OCI-LY7 (cell line): Measurements from ENCODE around the gene ROR2. TPM values are rescaled to one million over a fixed set of nuclear protein-coding genes. Genes with fewer than 3 reads are reported as not detected.

Experiments used
- BruUV-seq: library from RNA; stranded (reverse); fragments of 400-500 nt; replicated peaks from 2 replicates; lab custom pipeline; 2021; lab: Mats Ljungman, UMichigan
- CTCF ChIA-PET: fragments of 300-600 bp; sonication (Branson Sonifier 250); formaldehyde crosslinking; loops from one replicate; lab custom pipeline; 2022; ENCODE audit warnings: antibody characterized with exemption; ENCODE audit not compliant: unreplicated experiment; lab: Charles Lee
- POLR2A ChIA-PET: fragments of 300-600 bp; sonication (Branson Sonifier 250); formaldehyde crosslinking; loops from one replicate; lab custom pipeline; 2022; ENCODE audit warnings: antibody characterized with exemption; lab: Charles Lee
- DNase-seq: peaks from one replicate; pipeline ENCODE4 v3.0.0-alpha.2; 2015; ENCODE audit warnings: low spot score
- H2AFZ ChIP-seq: fragments of 200-600 bp; sonication (generic), shearing (Covaris generic); 2 replicates; pipeline ENCODE4 v1.6.1; 2014; ENCODE audit warnings: mild to moderate bottlenecking, antibody characterized with exemption, low read length, moderate library complexity
- H3K27ac ChIP-seq: fragments of 200-600 bp; sonication (generic); 2 replicates; pipeline ENCODE4 v1.5.1; 2014; ENCODE audit warnings: mixed run types, low read depth, mild to moderate bottlenecking, moderate library complexity, low read length, inconsistent platforms; ENCODE audit not compliant: poor library complexity, severe bottlenecking
- H3K36me3 ChIP-seq: fragments of 200-600 bp; sonication (generic); 2 replicates; pipeline ENCODE4 v1.6.1; 2014; ENCODE audit warnings: mild to moderate bottlenecking, antibody characterized with exemption, low read length, moderate library complexity, mixed read lengths; ENCODE audit not compliant: insufficient read depth
- H3K4me1 ChIP-seq: fragments of 200-600 bp; sonication (generic); 2 replicates; pipeline ENCODE4 v1.5.1; 2014; ENCODE audit warnings: mild to moderate bottlenecking, low read length; ENCODE audit not compliant: insufficient read depth, poor library complexity, severe bottlenecking
- H3K4me2 ChIP-seq: fragments of 200-600 bp; sonication (generic); 2 replicates; pipeline ENCODE4 v1.6.1; 2014; ENCODE audit warnings: mild to moderate bottlenecking, low read length
- H3K4me3 ChIP-seq: fragments of 200-600 bp; sonication (generic); 2 replicates; pipeline ENCODE4 v1.5.1; 2014; ENCODE audit warnings: mild to moderate bottlenecking, low read depth, low read length; ENCODE audit not compliant: poor library complexity, severe bottlenecking
- H3K79me2 ChIP-seq: fragments of 200-600 bp; sonication (generic); 2 replicates; pipeline ENCODE4 v1.6.1; 2016; ENCODE audit warnings: low read depth, mild to moderate bottlenecking, low read length, moderate library complexity, mixed read lengths; ENCODE audit not compliant: insufficient read depth
- H3K9me2 ChIP-seq: fragments of 200-600 bp; sonication (generic); 2 replicates; pipeline ENCODE4 v1.6.1; 2016; ENCODE audit warnings: mild to moderate bottlenecking, low read length, mixed read lengths; ENCODE audit not compliant: insufficient read depth
- H3K9me3 ChIP-seq: fragments of 200-600 bp; sonication (generic); 2 replicates; pipeline ENCODE4 v1.6.1; 2014; ENCODE audit warnings: mild to moderate bottlenecking, mixed run types, low read length, mixed read lengths
- H4K20me1 ChIP-seq: fragments of 200-600 bp; sonication (generic); 2 replicates; pipeline ENCODE4 v1.6.1; 2014; ENCODE audit warnings: mild to moderate bottlenecking, antibody characterized with exemption, low read length, moderate library complexity, mixed read lengths; ENCODE audit not compliant: insufficient read depth
- CTCF ChIP-seq: fragments of 200-600 bp; sonication (generic); conservative IDR thresholded peaks from 2 replicates; pipeline ENCODE4 v1.5.1; 2014; ENCODE audit warnings: mild to moderate bottlenecking, antibody characterized with exemption, low read length, moderate library complexity, mixed read lengths
- EZH2phosphoT487 ChIP-seq: fragments of 200-600 bp; sonication (generic); IDR thresholded peaks from 2 replicates; pipeline ENCODE4 v1.6.1; 2018; ENCODE audit warnings: low read depth, borderline replicate concordance, mild to moderate bottlenecking, mixed run types, antibody characterized with exemption, low read length, moderate library complexity, mixed read lengths
- intact Hi-C: fragments of 100-400 bp; cut with micrococcal nuclease; formaldehyde crosslinking; loops from one replicate; pipeline ENCODE4 v1.10.0; 2022; ENCODE audit not compliant: unreplicated experiment
- total RNA-seq, 2 experiments: library from RNA; depleted of rRNA in 1 of 2; stranded (reverse); fragments of >200 nt in 1 of 2; shearing (Covaris generic) in 1 of 2; gene quantifications; 2 replicates each; pipeline ENCODE4 v1.2.3, GENCODE V29; 2014 to 2022

The ROR2 gene
- total RNA-seq, 2 experiments from 2014 or later = 0.10 to 0.19 TPM

GRCh38 chr9:91680998-91681397 lies 269.0 kb downstream of the ROR2 start:
- H3K4me2 ChIP-seq = no peak overlapping the region
- intact Hi-C loops = loop anchor here (2.0 kb wide), 1 partner anchor 764 kb away; no protein-coding TSS in a partner anchor
- no peak overlapping the region for H3K4me3 ChIP-seq

GRCh38 chr9:91680106-91680505 lies 269.9 kb downstream of the ROR2 start:
- intact Hi-C loops = loop anchor here (2.0 kb wide), 1 partner anchor 763 kb away; no protein-coding TSS in a partner anchor
- ChIA-PET CTCF (no interaction called here), POLR2A (no interaction called here)
- Histone ChIP-seq H3K4me3 (no peak overlapping the region), H3K9me2 (no peaks in the 10 kb centered on the region), H4K20me1 (no peaks in the 10 kb centered on the region), H3K9me3 (no peaks in the 10 kb centered on the region), H3K27ac (no peak overlapping the region), H3K4me1 (no peaks in the 10 kb centered on the region), H3K79me2 (no peaks in the 10 kb centered on the region), H3K36me3 (no peaks in the 10 kb centered on the region), H2AFZ (no peak overlapping the region), H3K4me2 (no peak overlapping the region)
- no TSS peak for BruUV-seq
- DNase-seq = no peak
- no peak for TF ChIP-seq EZH2phosphoT487

More at GRCh38 chr9:91680998-91681397, 269.0 kb downstream of the ROR2 start:
- H3K9me2 ChIP-seq = no peaks in the 10 kb centered on the region
- H3K4me1 ChIP-seq = no peaks in the 10 kb centered on the region
- no peaks in the 10 kb centered on the region for H4K20me1 ChIP-seq
- no peak overlapping the region for H3K27ac ChIP-seq
- no TSS peak for BruUV-seq
- H3K79me2 ChIP-seq = no peaks in the 10 kb centered on the region
- H3K36me3 ChIP-seq = no peaks in the 10 kb centered on the region
- no peak for DNase-seq
- CTCF ChIA-PET = no interaction called here
- POLR2A ChIA-PET = no interaction called here
- TF ChIP-seq EZH2phosphoT487 = no peak
- no peak for TF ChIP-seq CTCF
- H2AFZ ChIP-seq = no peak overlapping the region
- no peaks in the 10 kb centered on the region for H3K9me3 ChIP-seq

GRCh38 chr9:91678807-91679580 lies 271.0 kb downstream of the ROR2 start:
- Histone ChIP-seq H3K79me2 (no peaks in the 10 kb centered on the region), H3K4me1 (no peaks in the 10 kb centered on the region), H3K4me2 (no peak overlapping the region), H3K9me3 (no peaks in the 10 kb centered on the region), H3K36me3 (no peaks in the 10 kb centered on the region), H3K27ac (no peak overlapping the region), H2AFZ (no peak overlapping the region), H3K9me2 (no peaks in the 10 kb centered on the region), H4K20me1 (no peaks in the 10 kb centered on the region), H3K4me3 (no peak overlapping the region)
- BruUV-seq = no TSS peak
- ChIA-PET CTCF (no interaction called here), POLR2A (no interaction called here)
- no peak for DNase-seq
- intact Hi-C loops = no loop called here
- TF ChIP-seq CTCF (no peak), EZH2phosphoT487 (no peak)
